A549 treated with AZD9567 at 1 μM for 4 hours (cell line): ENCODE measurements around the gene KY. TPM values are rescaled to one million over a fixed set of nuclear protein-coding genes. Genes with fewer than 3 reads are reported as not detected.

ENCODE experiments used
- total RNA-seq: library from RNA; stranded (reverse); fragments of 200-300 nt; extraction: Qiagen RNA extraction; gene quantifications from 5 replicates; pipeline ENCODE4 v1.2.3, GENCODE V29; 2022; ENCODE audit not compliant: insufficient read depth

The KY gene, protein sequence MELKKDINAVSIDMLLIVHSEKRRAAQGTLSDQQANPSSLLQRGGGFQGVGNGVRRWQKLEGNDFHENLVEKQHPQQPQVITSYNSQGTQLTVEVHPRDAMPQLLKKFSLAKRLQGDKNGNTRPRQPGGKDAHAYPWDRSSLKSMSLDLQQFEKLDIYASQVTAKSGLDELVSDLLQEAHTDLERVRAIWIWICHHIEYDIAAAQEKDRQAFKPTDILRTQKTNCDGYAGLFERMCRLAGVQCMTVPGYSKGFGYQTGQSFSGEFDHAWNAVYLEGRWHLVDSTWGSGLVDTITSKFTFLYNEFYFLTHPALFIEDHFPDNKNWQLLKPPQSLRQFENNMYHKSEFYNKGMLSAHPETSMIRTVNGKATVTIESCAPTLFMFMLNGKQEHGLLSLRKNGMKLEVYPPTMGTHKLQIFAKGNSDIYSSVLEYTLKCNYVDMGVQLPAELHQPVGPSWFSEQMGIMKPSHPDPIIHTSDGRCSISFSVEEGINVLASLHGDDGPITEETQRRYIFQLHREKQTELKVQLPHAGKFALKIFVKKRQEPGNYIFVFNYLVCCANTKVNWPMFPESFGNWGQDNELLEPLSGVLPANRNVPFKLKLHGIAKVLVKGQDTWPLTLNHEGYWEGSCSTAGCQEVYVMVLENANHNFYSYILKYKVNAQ
- total RNA-seq: 0.05 to 0.17 TPM in 2 of 5 replicates, not detected in the others

DNA sequence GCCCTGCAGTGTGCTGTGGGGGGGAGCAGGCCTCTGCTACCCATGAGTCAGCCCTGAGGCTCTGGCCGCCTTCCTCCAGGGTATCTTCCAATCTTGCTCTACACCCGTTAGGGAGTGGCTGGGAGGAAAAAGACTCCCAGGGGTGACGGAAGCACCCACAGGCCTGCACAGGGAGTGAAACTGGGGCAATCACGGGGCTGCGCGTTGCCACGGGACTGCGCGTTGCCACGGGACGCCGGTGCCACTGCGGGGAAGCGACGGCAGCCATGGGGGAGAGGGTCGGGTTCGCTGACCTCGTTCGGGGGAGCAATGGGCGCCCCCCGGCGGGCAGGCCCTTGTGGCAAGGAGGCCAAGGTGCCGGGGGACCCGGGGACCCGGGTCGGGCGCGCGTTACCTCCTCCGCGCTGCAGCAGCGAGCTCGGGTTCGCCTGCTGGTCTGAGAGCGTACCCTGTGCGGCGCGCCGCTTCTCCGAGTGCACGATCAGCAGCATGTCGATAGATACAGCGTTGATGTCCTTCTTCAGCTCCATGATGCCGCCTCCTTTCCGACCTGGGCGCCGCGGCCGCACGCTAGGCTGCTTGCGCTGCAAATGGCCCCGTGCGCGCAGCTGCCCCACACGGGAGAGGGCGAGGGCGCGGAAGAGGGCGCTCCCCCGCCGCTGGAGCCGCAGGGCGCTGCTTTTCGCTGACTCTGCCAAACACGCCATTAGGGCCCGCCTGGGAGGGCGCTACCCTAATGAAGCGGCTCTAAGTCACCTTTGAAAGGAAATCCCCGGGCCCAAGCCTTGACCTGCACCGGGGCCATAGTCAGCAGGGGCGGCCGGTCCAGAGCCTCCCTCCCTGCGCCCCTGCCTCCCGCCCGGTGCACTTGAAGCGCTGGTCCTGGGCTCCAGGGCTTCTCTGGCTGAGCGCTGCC lies at the start of gene KY:
Gene KY, minus strand, starts transcription at position 592 of the 916 bp plus-strand sequence. Its CDS starts 62 bp downstream, at position 530.

Other genes with a start within 250 kb of the KY start
- gene ANAPC13, start 165.0 kb downstream of the KY start, total RNA-seq: 44.7 to 69.7 TPM (median 44.8 TPM) in 5 replicates
- gene CEP63, start 165.0 kb downstream of the KY start, total RNA-seq: 13.2 to 15.7 TPM (median 14.3 TPM) in 5 replicates
- gene EPHB1, start 144.2 kb upstream of the KY start, total RNA-seq: 0.06 to 0.15 TPM (median 0.09 TPM) in 4 of 5 replicates, not detected in the other